Stimulated activated CD8-positive, alpha-beta memory T cell treated with anti-CD3 and anti-CD28 coated beads, Interleukin-12 subunit alpha, Interleukin-12 subunit beta, amount 100 ng/mL, for 1 hour (primary cell): Measurements from ENCODE around the gene MAP3K14.

Experiments
- DNase-seq: peaks from one replicate; pipeline ENCODE4 v3.0.0-alpha.2; 2020; ENCODE audit warnings: low read depth

Gene MAP3K14

DNA sequence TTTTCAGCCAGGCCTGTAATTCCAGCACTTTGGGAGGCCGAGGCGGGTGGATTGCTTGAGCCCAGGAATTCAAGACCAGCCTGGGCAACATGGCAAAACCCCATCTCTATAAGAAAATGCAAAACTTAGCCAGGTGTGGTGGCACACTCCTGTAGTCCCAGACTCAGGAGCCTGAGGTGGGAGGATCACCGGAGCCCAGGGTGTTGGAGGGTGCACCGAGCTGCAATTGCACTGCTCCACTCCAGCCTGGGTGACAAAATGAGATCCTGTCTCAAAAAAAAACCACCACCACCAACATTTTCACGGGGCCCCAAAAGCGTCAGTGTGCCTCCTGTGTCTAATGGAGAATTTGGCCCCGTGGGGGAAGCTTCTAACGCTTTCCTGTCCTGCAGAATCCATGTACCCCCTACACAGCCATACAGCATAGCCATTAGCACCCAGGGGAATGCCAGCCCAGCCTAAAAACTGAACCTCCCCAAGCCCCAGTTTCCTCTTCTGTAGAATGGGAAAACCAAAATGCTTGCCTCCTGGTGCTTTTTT, 22.2 kb upstream of the MAP3K14 start:
- DNase-seq = no peak

DNA sequence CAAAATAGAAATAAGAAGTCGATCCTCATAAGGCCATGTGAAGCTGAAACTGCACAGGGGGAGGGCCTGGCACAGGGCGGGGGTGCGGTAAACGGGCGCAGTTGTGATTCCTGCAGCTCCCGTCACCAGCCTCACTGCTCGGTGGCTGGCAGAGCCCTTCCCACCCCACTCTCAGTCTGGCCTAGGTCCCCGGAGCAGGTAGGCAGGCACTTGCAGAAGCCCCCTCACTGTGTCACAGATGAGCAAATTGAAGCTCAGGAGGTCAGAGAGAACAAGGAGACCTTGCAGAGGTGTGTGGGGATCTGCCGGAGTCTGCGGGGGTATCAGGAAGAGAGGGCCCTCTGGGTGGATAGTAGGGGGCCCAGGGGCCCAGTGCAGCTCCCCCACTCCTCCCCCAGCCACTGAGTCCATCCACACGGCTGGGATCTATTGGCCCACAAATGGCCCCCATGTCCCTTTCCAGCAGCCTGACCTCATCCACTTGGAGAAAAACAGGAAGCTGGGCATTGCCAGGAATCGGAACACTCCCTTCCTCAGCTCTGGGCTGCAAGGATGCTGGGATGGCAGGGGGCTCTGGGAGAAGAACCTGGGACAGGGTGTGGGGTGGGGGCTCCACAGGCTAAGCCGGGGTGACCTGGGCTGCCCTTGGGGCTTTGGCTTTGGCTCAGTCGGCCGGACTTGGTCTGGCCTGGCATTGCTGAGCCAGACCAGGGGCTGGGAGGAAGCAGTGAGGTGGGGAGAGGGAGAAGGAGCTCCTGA, 21.4 kb upstream of the MAP3K14 start:
- no peak for DNase-seq

DNA sequence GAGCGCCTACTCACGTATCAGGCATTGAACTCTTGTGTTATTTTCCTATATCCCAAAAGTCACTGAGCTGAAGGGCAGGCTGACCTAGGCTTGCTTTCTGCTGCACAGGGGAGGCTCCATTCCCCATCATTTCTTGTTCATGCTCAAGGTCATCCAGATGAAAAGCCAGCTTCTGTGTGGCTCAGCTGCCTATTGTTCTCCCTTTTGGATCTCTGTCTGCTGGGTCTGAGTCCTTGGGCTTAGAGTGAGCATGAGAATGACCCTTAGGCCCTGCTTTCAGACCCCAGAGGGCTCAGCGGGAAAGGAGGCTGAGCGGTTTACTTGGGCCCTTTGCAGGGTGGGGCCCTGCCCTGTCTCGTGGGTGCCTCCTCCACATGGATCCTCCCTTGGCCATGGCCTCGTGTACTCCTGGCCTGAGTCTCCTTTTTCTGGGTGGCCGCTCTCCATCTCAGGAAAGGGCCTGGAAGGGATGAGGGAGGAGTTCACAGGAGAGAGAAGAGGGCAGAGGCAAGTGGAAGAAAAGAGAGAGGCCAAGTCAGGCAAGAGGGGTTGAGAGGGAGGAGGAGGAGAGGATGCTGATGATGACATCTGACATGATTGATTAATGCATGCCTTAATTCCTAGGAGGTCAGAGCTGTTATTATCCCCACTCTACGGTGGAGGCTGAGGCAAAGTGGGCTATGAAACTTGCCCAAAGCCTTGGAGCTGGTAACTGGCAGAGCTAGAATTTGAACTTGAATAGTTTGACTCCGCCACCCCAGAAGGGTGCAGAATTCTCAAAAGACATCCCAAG, 19.8 kb upstream of the MAP3K14 start:
- no peak for DNase-seq

DNA sequence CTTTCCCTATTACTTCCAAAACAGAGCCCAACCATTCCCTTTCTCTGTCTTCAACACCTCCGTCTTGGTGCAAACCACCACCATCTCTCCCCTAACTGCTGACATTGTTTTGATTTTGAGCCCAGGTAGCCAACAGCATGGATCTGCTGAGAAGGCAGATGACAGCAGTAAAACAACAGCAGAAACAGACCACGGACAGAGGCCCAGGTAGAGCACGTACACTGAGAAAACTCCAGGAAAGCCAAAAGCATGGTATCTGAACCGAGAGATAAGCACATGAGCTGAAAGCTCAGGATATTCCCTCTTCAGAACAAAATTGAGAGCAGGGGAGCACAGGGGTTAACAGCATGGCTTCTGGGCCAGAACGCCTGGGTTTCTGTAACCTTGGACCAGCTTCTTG, 18.9 kb upstream of the MAP3K14 start:
- DNase-seq = no peak

DNA sequence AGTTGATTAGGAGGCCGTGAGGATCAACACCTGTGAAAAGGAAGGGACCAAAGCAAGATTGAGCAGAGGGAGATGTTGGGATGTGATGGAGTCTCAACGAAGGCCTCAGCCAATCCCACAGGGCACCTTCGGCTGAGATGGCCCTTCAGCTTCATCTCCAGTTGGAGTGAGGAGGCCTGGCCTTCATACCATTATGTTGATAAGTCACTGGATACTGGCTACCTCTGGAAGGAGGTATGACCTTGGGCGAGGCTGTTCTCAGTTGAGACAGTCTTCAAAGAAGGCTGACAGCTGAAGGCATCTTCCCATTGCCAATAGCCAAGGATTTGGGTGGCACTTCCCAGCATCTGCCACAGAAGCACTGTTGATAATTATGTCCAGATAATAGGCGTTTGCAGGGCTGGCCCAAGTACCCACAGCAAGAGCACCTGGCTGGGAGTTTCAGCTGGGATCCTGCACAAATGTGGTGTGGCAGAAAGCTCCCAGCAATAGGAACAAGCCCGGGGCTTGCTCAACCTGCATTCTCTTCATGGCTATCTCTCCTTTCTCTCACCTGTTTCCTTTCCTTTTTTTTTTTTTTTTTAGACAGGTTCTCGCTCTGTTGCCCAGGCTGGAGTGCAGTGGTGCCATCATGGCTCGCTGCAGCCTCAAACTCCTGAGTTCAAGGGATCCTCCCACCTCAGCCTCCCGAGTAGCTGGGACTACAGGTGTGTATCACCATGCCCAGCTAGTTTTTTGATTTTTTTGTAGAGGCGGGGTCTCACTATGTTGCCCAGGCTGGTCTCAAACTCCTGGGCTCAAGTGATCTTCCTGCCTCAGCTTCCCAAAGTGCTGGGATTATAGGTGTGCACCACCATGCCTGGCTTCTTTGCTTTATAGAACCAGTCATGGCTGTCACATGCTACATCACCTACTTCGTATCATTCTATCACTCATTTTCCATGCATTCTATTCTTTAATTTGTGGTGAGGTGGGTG, 18.2 kb upstream of the MAP3K14 start:
- no peak for DNase-seq

DNA sequence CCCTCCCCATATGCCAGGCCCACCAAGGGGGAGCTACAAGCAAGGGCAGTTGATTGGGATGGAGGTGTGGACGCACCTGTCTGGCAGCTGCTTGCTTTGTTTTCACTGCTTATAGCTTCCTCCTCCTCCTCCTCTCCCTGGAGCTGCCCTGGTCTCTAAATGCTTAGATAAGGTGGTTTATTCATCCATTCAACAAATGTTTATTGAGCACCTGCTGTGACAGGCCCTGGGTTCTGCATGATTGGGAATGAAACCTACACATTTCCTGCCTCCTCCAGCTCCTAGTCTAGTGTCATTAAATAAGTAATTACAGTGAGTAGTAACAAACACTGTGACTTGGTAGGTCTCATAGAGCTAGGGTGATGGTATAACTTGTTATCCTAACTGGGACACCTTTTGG, 17.4 kb upstream of the MAP3K14 start:
- no peak for DNase-seq

DNA sequence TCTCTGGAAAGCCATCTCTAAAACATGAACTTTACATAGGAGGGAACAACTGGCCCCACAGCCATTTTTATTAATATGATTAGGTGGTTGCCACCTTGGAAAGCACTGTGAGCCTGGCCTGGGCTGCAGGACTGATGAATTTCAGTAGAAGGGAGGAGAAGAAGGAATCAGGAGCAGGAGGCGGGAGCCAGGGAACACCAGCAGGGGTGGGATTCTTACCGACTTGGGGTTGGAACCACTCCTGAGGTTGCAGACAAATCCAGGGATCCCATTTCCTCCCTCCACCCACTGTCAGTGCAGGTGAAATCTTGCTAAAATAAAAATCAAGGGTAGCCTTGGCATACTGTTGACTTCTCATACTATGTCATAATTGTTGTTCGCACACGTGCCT, 16.9 kb upstream of the MAP3K14 start:
- no peak for DNase-seq

DNA sequence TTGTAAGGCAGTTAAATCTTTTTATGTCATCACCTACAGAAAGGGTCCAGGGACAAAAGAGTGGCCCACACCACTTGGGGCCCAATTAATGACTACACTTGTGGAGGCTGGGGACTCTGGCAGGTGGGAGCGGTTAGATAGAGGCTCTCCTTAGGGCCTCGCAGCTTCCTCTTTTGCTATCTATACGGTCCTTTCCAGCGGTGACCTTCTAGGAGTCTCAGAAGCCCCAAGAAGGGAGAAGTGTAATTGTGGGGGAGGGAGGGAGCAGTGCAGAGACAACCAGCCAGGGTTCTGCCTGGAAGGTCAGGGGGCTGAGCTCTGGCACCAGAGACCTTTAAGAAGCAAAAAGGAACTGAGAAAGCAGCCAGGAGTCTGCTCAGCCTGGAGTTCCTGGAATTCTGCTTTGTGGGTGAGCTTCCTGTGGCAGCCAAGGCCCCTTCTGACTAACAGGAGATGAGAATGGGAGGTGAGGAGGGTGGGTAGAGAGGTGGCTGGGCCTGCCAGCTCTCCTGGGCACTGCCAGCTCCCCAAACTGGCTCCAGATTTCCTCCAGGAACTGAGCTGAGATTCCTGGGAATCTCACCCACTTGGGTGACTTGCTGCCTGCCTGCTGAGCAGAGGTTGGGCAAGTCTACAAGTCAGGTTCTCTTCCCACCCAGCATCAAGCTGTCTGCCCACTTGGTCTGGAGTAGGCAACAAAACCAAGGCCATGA, 16.3 kb upstream of the MAP3K14 start:
- no peak for DNase-seq

DNA sequence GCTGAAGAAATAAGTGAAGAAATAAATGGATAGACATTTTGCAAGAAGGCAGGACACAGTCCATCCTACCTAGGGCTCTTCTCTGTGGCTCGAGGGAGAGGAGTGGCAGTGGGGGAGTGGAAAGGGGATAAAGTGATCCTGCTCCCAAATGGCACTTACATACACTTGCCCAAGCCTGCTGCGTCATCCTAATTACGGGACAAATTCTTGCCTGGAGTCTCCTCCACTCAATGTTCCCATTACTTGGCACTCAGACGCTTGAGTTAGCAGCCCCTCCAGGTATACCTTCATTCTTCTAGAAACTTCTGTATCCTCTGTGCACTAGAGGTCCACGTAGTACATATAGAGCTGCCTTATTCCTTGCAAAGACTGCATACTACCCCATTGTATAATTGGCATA, 15.7 kb upstream of the MAP3K14 start:
- DNase-seq = no peak

DNA sequence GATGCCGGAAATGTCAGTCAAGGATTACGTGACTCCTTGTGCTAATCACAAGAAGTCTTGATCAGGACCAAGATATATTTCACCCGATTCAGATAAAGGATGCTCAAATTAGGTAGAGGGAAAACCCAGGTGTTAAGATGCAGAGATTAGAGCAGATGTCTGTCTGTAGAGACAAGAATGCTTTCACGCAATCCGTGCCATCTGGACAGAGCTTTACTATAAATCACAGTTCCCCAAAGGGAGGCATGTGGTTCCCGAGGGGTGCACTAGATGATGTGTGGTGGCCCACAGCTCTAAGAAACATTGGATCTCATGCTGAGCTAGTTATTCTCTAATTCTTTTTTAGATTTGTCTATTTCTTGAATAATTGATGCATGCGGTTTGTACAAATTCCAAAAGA, 9.8 kb upstream of the MAP3K14 start:
- no peak for DNase-seq

DNA sequence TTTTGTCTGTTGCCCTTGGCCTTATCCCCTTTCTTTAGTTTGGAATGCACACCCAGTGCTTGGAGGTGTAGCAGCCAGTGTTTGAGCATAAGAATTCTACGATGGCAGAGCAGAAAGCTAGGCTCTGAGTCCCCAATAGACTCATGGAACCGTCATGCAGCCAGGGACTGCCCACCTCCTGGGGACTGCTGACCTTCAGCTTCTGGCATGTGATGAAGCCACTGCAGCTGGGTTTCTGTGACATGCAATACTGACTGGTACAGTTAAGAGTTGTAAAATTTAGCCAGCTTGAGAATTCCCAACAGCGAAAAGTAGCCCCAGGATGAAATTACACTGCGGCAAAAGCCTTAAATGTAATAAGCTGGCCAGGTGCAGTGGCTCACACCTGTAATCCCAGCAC, 9.0 kb upstream of the MAP3K14 start:
- no peak for DNase-seq

DNA sequence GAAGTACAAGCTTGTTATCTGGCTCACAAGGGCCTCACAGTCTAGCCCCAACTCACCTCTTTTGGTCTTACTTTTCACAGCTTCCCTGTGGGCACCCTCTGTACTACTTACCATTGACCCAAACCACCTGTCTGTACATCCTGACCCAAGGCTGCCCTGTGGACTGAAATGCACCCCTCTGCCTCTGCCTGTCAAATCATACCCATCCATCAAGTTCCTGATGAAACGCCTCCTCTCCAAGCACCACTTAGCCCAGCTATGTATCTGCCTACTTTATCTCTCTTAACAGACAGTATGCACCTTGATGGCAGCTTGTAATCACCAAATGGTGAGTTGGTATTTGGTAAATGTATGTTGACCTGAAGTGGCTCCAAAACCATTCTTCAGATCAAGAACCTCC, 7.5 kb upstream of the MAP3K14 start:
- no peak for DNase-seq

DNA sequence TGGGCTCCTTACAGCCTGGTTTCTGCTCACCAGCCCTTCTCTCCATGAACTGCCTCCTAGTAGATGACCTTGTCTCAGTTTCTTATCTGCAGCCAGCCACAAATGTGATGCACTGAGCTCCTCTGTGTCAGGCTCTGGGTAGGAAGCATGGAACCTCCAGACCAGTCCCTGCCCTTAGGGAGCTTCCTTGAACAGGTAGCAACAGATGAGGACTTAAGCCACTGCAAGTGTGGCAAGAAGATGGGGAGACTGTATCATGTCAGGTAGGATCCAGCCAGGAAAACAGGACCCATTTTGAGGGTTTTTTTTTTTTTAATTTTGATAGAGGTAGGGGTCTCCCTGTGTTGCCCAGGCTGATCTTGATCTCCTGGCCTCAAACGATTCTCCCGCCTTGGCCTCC, 5.3 kb upstream of the MAP3K14 start:
- no peak for DNase-seq

DNA sequence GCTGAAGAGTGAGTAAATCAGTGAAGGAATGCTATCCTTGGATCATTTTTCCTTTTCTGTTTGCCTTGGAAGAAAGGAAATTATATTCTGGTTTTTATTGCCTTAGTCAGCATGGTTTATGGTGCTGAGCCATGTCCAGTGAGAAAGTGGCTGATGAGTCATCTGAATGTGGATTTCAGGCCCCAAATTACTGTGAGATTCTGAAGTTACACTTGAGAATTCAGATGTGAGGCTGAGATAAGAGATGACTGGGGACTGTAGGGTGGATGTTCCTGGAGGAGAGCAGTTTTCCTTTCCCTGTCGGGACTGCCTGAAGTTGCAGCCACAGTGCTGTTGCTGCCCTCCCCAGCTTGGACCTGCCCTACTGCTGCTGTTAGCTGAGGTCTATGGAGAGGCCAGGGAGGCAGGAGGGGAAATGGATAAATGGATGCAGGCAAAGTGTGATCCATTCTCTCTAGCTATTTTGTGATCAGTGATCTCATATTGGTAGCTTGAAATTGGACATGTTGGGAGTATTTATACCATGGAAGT, 4.2 kb upstream of the MAP3K14 start:
- DNase-seq = no peak

DNA sequence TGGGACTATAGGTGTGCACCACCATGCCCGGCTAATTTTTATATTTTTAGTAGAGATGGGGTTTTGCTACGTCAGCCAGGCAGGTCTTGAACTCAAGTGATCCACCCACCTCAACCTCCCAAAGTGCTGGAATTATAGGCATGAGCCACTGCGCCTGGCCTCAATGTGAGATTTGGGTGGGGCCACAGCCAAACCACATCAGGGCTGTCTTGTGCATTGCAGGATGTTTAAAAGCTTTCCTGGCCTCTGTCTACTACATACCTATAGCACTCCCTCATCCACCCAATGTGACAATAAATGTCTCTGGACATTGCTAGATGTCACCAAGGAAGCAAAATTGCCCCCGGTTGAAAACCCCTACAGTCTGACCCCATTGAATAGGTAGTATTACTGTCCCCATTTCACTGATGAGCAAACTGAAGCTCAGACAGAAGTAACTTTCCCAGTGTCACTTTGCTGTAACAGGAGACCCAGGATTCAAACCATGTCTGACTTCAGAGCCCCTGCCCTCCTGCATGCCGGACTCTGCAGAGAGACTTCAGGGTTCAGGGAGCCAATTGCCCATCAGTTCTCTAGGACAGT, 3.6 kb upstream of the MAP3K14 start:
- DNase-seq = no peak

DNA sequence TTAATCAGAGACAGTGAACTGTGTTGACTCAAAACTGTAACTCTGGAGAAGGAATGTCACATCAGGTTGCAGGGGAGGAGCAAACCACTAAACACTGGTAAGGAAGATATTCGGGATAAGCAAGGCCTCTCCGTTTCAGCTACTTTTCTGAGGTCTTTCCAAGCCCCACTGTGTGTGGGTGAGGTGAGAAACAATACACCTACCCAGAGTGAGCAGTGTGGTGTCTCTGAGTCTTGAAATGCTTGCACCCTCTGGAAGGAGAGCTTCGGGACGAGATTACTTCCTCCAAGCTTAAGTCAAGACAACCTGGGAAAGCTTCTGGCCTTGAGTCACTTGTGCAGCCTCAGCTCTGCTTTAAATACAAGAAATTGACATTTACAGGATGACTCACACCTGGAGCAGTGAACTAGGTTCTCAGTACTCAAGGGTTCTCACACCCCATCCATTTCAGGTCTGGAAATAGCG, 2.5 kb upstream of the MAP3K14 start:
- DNase-seq = no peak

DNA sequence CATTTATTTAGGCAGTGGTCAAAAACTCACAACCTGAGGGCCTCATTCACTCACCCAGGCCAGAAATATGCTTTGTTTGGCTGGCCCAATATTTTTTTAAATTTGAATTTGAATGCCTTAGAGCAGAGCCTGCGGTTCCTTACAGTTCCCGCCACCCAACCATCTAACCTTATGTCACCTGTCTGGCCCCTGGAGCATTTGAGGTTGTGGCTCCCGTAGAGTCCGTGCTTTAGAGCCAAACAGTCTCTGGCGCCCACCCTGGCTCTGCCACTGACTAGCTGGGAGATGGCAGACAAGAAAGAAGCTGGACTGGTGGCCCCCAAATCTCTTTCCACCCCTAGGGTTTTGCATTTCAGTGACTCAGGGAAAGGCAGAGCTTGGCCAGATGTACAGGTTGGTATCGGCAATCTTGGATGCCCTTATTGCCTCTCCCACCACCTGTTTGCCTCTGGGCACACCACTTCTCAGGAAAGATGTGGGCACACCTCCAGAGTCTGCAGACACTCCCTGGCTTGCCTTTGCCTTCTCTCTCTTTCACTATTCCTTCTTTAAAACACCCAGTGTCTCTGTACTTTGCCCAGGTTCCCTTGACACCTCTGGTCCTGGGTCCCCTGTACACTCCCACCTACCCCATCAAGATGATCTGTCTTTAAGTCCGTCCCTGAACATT, 1.9 kb upstream of the MAP3K14 start:
- no peak for DNase-seq

DNA sequence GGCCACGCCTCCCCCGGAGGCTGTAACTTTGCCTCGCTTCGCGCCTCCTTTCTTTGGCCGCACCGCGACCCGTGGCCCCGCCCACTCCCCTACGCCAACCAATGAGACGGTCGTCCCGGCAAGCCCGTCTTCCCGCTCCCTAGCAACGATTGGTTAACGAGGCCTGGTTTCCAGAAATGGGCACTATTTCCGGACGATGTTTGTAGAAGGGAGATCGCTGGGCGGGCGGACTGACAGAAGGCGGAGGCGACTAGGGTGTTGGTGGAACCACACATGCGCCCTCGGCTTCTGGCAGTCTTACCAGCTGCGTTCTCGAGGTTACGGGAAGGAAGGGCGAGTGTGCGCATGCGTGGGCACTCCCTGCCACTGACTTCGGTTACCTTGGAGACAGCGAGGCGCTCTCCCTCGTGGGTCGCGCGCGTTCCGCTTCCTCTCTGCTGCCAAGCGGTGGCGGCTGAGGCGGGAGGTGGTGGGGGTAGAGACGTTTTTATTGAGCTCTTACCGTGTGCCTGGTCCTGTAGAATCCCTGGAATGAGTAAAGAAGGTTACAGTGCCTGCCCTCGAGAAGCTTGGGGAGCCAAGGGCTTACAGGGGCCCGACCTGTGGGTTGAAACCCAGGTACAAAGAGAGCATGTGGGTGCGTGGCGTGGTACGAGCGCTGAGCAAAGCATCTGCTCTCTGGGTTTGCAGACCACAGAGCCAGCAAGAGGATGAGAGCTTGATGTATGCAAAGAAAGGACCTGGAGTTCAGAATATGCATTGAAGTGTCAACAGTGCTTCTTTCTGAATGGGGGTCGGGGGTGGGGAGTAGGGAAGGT, 500 bp upstream of the MAP3K14 start:
- DNase-seq = peak; percentile 100
